ENCODE measurements around the gene EGFL8. TPM values are rescaled to one million over a fixed set of nuclear protein-coding genes. Genes with fewer than 3 reads are reported as not detected.

Gene EGFL8
- total and polyA plus RNA-seq, 9 of the 15 experiments (the other 6 are each of a cell fraction or from before 2014, with no cell fraction given): 2.2 to 47.4 (median 14.2) TPM

GRCh38 chr6:32194825-32195651 lies 30.6 kb downstream of the EGFL8 start (continued):
- TF ChIP-seq PATZ1 (CRISPR knock-in tag; IDR thresholded peaks at IDR 0.05; ENCODE audit: borderline replicate concordance) (no peak), EP300 (IDR thresholded peaks at IDR 0.05; ENCODE audit: low read length) (0 out of 2 replicates have a peak, but pooled peaks have one; percentile 2), JUND (IDR thresholded peaks at IDR 0.05; ENCODE audit: borderline replicate concordance, low read depth, low read length) (no peak; the same call in 1 of the 2 replicates), JUND (tag; IDR thresholded peaks at IDR 0.05; ENCODE audit: borderline replicate concordance, low read depth, low read length) (no peak), BACH1 (tag; IDR thresholded peaks at IDR 0.05) (0 out of 2 replicates have a peak, but pooled peaks have one; percentile 29), NFYB (IDR thresholded peaks at IDR 0.05; ENCODE audit: extremely low read depth, insufficient read length) (peak; percentile 73), BRCA1 (IDR thresholded peaks at IDR 0.05) (no peak), BRCA1 (CRISPR knock-in tag; IDR thresholded peaks at IDR 0.05) (no peak), ZNF592 (IDR thresholded peaks at IDR 0.05) (0 out of 2 replicates have a peak, but pooled peaks have one; percentile 48), FOXM1 (IDR thresholded peaks at IDR 0.05; ENCODE audit: low read depth) (peak; percentile 34; the same call in 1 of the 2 replicates), FOXM1 (CRISPR knock-in tag; IDR thresholded peaks at IDR 0.05; ENCODE audit: low read depth) (no peak; the same call in 1 of the 2 replicates), ZNF263 (CRISPR knock-in tag; IDR thresholded peaks at IDR 0.05; ENCODE audit: borderline replicate concordance) (peak; percentile 67; the same call in 1 of the 2 replicates), TAF15 (IDR thresholded peaks at IDR 0.05; ENCODE audit: low read depth, low read length) (no peak), SREBF2 (CRISPR knock-in tag; IDR thresholded peaks at IDR 0.05) (no peak), TEAD2 (tag; IDR thresholded peaks at IDR 0.05) (peak; percentile 38; the same call in 1 of the 2 replicates), MAFG (tag; conservative IDR thresholded peaks at IDR 0.05) (no peak), ZNF512 (tag; IDR thresholded peaks at IDR 0.05) (no peak)

All from K562 (cell line).